GM19468 (cell line): ENCODE results near the gene CSNK2A1.
"Not testable (repeated sequence)": the region's sequence is repeated elsewhere in the genome, so short reads cannot be mapped to it uniquely, and the experiment has no call there.

Experiments used
- ATAC-seq: cut with Tn5 transposase; IDR thresholded peaks from one replicate; pipeline ENCODE4 v1.9.1; 2021; ENCODE audit warnings: mild to moderate bottlenecking, moderate library complexity, moderate number of reproducible peaks; ENCODE audit not compliant: unreplicated experiment; ENCODE audit errors: extremely low read depth

CSNK2A1 gene

GRCh38 chr20:503048-503737 is 40.4 kb downstream of the CSNK2A1 start:
- no peak for ATAC-seq

DNA sequence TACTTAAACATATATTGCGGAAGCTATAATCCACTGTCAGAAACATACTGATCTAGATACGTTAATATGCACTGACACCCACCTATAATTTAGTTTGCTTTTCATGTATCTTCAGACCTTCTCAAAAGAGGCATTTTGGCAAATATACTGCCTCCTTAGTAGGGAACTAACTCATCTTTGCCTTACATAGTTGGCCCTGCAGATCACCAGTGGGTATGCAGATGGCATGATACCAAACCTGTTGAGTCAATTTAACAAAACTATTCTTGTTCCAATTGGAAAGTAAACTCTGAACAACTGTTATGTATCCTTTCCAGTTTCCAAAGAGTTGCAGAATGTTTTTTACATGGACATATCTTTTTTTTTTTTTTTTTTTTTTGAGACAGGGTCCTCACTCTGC is 45.6 kb downstream of the CSNK2A1 start:
- ATAC-seq = no peak

- ATAC-seq = no peak
Measured at GRCh38 chr20:496126-496696, 47.4 kb downstream of the CSNK2A1 start.

GRCh38 chr20:492159-492558 is 51.4 kb downstream of the CSNK2A1 start:
- ATAC-seq = no peak

DNA sequence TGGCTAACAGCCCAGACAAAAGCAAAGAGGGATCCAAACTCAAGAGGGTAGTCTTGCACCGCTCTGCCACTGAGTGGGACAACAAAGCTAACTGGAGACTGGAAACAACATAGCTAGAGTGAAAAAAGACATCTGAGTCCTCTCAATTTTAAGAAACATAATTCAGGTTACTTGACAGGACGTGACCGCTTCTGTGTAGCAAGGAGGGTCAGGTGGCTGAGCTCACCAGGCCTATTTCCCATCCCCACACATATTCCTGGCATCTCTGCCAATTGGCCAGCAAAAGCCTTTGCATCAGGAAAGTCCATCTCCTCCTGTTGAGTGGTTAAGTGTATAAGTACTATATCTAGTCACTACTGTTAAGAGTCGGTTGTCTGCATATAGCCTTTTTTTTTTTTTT is 55.9 kb downstream of the CSNK2A1 start:
- no peak for ATAC-seq

DNA sequence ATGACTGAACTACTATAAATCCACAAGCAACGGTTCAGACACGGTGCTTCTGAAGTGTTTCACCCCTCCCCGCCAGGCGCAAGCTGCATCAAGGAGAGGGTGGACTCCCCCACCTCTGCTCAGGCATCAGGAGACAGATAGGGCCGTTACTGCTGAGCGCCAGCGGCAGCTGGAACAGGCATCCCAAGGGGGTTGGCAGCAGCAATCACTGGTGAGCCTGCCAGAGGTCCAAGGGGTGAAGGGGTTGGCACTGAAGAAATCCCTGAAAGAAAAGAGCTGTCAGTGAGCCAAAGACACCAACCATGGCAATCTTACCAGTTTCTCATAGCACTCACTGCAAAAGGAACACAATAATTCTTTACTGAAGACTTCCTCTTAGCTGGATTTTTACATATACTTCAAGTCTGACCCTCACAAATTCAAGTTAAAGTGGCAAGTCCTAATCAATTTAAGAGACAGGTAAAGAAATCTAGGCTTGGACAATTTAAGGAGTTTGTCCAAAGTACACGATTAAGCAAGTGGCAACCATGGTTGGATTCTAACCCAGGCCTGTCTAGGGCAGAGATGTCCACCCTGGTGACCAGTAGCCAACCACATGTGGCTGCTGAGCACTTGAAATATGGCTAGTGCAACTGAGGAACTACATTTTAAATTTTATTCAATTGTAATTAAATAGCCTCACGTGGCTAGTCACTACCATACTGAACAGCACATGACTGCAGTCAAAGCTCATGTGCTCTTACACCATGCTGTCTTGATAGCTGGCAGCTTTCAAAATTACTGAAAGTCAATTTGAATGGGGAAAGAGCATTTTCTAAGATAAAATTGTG is 59.6 kb downstream of the CSNK2A1 start:
- ATAC-seq = no peak

DNA sequence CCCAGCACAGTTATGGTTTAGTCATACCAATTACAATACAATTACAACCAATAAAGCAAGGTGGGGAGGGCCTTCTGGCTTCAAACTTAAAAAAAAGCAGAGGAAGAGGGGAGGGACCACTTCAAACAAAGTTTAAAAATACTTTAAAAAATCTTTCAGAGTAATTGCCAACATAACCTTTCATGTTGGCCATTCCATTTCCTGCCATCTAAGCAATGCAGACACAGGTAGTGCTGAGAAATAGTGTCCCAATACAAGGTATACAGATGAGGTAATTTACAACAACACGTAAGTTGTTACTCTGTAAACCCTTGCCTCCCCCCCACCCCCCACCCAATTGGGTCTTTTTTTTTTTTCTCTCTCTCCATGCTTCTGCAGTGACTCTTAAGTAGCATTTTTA is 62.4 kb downstream of the CSNK2A1 start:
- ATAC-seq = no peak

DNA sequence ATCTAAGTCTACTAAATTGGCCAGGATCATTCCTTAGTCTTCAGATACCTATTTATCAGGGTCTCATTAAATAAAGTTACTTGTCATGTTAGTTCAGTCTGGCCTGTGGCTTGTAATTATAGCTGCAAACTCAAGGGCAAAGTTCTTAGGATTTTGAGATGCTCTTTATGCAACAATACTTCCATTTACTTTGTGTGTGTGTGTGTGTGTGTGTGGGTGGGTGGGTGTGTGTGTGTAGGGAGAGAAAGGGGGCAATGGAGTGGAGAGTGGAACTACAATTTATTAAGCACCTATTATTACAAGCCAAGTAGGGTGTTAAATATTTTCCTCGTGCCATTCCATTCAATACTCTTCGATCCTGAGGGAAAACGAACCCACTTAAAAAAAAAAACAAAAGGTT is 63.5 kb downstream of the CSNK2A1 start:
- no peak for ATAC-seq

DNA sequence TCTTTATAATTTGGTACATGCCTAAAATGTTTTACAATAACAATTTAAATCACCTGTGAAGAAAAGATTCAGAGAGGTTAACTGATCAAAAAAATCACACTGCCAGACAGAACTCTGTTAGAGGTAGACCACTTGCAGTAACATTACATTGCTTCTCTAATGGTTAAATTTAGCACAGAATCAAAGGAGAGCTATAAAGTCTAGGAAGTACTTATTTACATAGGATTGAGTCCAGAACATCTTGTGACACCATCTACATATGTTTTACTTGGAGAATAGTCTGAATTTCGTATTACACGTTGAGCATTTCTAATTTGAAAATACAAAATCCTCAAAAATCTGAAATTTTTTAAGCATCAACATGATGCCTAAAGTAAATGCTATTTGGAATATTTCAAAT is 64.1 kb downstream of the CSNK2A1 start:
- no peak for ATAC-seq

DNA sequence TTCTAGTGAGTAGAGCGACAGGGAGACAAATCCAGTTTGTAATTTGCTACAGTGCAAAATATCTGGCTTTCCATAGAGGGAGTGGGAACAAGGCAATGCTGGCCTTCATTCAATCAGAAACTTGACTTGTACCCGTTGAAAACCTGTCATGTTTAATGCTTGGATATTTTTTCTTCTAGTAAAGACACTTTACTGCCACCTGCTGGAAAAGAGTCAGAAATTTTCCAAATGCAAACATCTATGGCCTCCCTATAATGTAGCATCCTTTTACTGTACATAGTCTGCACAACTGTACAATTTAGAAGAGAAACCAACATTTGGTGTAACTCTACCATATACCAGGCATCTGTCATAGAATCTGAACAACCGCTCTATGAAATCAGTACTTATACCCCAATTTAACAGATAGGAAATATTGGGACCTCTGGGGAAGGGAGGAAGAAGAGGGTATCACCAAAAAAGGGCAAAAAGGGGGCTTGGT is 64.6 kb downstream of the CSNK2A1 start:
- no peak for ATAC-seq

GRCh38 chr20:478010-478948 is 65.3 kb downstream of the CSNK2A1 start:
- ATAC-seq = no peak

DNA sequence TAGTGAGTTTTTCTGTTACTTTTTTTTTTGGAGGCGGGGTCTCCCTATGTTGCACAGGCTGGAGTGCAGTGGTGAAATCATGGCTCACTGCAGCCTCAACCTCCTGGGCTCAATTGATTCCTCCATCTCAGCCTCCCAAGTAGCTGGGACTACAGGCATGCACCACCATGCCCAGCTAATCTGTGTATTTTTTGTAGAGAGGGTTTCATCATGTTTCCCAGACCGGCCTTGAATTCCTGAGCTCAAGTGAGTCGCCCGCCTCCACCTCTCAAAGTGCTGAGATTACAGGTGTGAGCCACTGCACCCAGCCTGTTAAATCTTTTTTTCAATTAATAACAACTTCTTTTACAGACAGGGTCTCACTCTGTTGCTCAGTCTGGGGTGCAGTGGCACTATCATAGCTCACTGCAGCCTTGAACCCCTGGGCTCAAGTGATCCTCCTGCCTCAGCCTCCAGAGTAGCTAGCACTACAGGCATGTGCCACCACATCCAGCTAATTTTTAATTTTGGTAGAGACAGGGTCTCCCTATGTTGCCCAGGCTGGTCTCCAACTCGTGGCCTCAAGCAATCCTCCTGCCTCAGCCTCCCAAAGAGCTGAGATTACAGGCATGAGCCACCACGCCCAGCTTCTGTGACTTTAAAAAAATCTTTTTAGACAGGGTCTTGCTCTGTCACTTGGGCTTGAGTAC is 66.9 kb downstream of the CSNK2A1 start:
- not testable (repeated sequence) for ATAC-seq

GRCh38 chr20:475463-476357 is 67.9 kb downstream of the CSNK2A1 start:
- no peak for ATAC-seq

- no peak for ATAC-seq
Measured at GRCh38 chr20:474581-474980, 69.0 kb downstream of the CSNK2A1 start.

DNA sequence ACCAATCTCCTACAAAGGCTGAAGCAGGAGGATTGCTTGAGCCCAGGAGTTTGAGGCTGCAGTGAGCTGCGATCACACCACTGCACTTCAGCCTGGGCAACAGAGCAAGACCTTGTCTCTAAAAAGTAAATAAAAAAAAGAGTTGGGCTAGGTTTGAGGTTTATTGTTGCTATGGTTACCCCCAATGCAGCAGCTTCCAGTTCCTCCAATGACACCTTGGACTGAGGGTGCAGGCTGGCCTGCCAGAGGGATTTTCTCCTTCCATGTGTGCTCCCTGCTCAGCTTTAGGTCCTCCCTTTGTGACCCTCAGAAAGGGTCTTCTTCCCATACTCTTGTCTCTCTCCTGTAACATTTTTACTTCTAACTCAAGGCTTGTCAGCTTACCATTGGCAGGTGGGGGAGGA is 70.7 kb downstream of the CSNK2A1 start:
- ATAC-seq = no peak

- ATAC-seq = no peak
Measured at GRCh38 chr20:472137-472846, 71.3 kb downstream of the CSNK2A1 start.

- ATAC-seq = no peak
Measured at GRCh38 chr20:469746-470490, 73.7 kb downstream of the CSNK2A1 start.
